IMR-90 (cell line): ENCODE measurements around the gene RAF1. TPM values are rescaled to one million over a fixed set of nuclear protein-coding genes. Genes with fewer than 3 reads are reported as not detected.

Source experiments
- ATAC-seq: fragments of 200-7000 bp; cut with Tn5 transposase; 2 replicates; pipeline ENCODE4 v1.9.1; 2020; ENCODE audit warnings: low read depth, mild to moderate bottlenecking, moderate library complexity
- BruUV-seq: library from RNA; stranded (reverse); fragments of 400-500 nt; replicated peaks from 2 replicates; lab custom pipeline; 2021; lab: Mats Ljungman, UMichigan
- CTCF ChIA-PET: fragments of 300-600 bp; formaldehyde crosslinking; extraction: SDS; loops from one replicate; lab custom pipeline; 2021; ENCODE audit warnings: antibody characterized with exemption; lab: Yijun Ruan, JAX
- POLR2A ChIA-PET: fragments of 300-600 bp; sonication (Branson Sonifier 250); formaldehyde crosslinking; loops from one replicate; lab custom pipeline; 2022; ENCODE audit warnings: antibody characterized with exemption; ENCODE audit not compliant: unreplicated experiment; lab: Charles Lee
- DNase-seq: peaks from one replicate; pipeline ENCODE4 v3.0.0; 2013
- H2AFZ ChIP-seq: replicated peaks from 2 replicates; pipeline ENCODE3; 2013; ENCODE audit warnings: low read length, mild to moderate bottlenecking; ENCODE audit not compliant: poor library complexity
- H2AK5ac ChIP-seq: 2 replicates; pipeline ENCODE4 v1.6.1; 2013; ENCODE audit warnings: low read depth, low read length, inconsistent platforms
- H2AK9ac ChIP-seq: replicated peaks from 2 replicates; pipeline ENCODE3; 2013; ENCODE audit warnings: mild to moderate bottlenecking, low read depth, low read length, moderate library complexity; ENCODE audit not compliant: poor library complexity
- H2BK120ac ChIP-seq: 2 replicates; pipeline ENCODE4 v1.6.1; 2013; ENCODE audit warnings: low read depth, low read length, inconsistent platforms
- H2BK15ac ChIP-seq: 3 replicates; pipeline ENCODE4 v1.6.1; 2013; ENCODE audit warnings: low read depth, low read length, inconsistent platforms
- H2BK20ac ChIP-seq: 2 replicates; pipeline ENCODE4 v1.6.1; 2013; ENCODE audit warnings: low read depth, mild to moderate bottlenecking, inconsistent platforms, low read length, moderate library complexity
- H2BK5ac ChIP-seq: 2 replicates; pipeline ENCODE4 v1.6.1; 2013; ENCODE audit warnings: mild to moderate bottlenecking, low read depth, low read length, inconsistent platforms; ENCODE audit not compliant: poor library complexity, severe bottlenecking
- H3K14ac ChIP-seq: replicated peaks from 2 replicates; pipeline ENCODE4 v1.6.1; 2013; ENCODE audit warnings: low read depth, low read length, inconsistent platforms
- H3K18ac ChIP-seq: 2 replicates; pipeline ENCODE4 v1.6.1; 2013; ENCODE audit warnings: low read depth, low read length, control low read depth
- H3K23ac ChIP-seq: 2 replicates; pipeline ENCODE4 v1.6.1; 2013; ENCODE audit warnings: low read depth, low read length, inconsistent platforms
- H3K27ac ChIP-seq: 2 replicates; pipeline ENCODE4 v1.5.1; 2013; ENCODE audit warnings: mild to moderate bottlenecking, control low read depth, low read length; ENCODE audit not compliant: insufficient read depth
- H3K27me3 ChIP-seq: 2 replicates; pipeline ENCODE4 v1.6.1; 2013; ENCODE audit warnings: low read length; ENCODE audit not compliant: control insufficient read depth, insufficient read depth
- H3K36me3 ChIP-seq: 2 replicates; pipeline ENCODE4 v1.6.1; 2013; ENCODE audit warnings: low read length, mixed read lengths; ENCODE audit not compliant: control insufficient read depth, insufficient read depth
- H3K4ac ChIP-seq: 2 replicates; pipeline ENCODE4 v1.6.1; 2013; ENCODE audit warnings: low read depth, low read length, inconsistent platforms
- H3K4me1 ChIP-seq: 2 replicates; pipeline ENCODE4 v1.6.1; 2013; ENCODE audit warnings: low read length, mixed read lengths; ENCODE audit not compliant: control insufficient read depth, insufficient read depth
- H3K4me2 ChIP-seq: 2 replicates; pipeline ENCODE4 v1.6.1; 2013; ENCODE audit warnings: low read depth, mild to moderate bottlenecking, control low read depth, low read length, moderate library complexity
- H3K4me3 ChIP-seq: 2 replicates; pipeline ENCODE4 v1.5.1; 2013; ENCODE audit warnings: low read depth, mild to moderate bottlenecking, control low read depth, low read length, moderate library complexity; ENCODE audit not compliant: insufficient read depth
- H3K56ac ChIP-seq: 2 replicates; pipeline ENCODE4 v1.6.1; 2013; ENCODE audit warnings: low read length, inconsistent platforms; ENCODE audit not compliant: insufficient read depth; ENCODE audit errors: extremely low read depth
- H3K79me1 ChIP-seq, 2 experiments: 2 replicates each; pipeline ENCODE4 v1.6.1; 2013; ENCODE audit warnings: low read length in 2 of 2, inconsistent platforms in 1 of 2, low read depth in 1 of 2
- H3K9ac ChIP-seq: 2 replicates; pipeline ENCODE4 v1.6.1; 2013; ENCODE audit warnings: low read depth, low read length, control low read depth
- H3K9me1 ChIP-seq: 2 replicates; pipeline ENCODE4 v1.6.1; 2013; ENCODE audit warnings: low read length, inconsistent platforms; ENCODE audit not compliant: insufficient read depth
- H3K9me3 ChIP-seq: 2 replicates; pipeline ENCODE4 v1.6.1; 2013; ENCODE audit warnings: low read length; ENCODE audit not compliant: control insufficient read depth, insufficient read depth
- H4K20me1 ChIP-seq: 2 replicates; pipeline ENCODE4 v1.6.1; 2013; ENCODE audit warnings: low read length, inconsistent platforms; ENCODE audit not compliant: insufficient read depth
- H4K5ac ChIP-seq: 2 replicates; pipeline ENCODE4 v1.6.1; 2013; ENCODE audit warnings: mild to moderate bottlenecking, low read depth, low read length, control low read depth
- H4K8ac ChIP-seq, 2 experiments: 2 replicates each; pipeline ENCODE4 v1.6.1; 2013; ENCODE audit warnings: low read depth in 2 of 2, low read length in 2 of 2, control low read depth in 1 of 2, inconsistent platforms in 1 of 2
- H4K91ac ChIP-seq: 2 replicates; pipeline ENCODE4 v1.6.1; 2013; ENCODE audit warnings: low read depth, low read length, inconsistent platforms; ENCODE audit not compliant: insufficient read depth
- BHLHE40 ChIP-seq: fragments of 150-350 bp; IDR thresholded peaks from 2 replicates; pipeline ENCODE4 v1.6.1; 2016; ENCODE audit warnings: mild to moderate bottlenecking, low read depth, low read length
- CEBPB ChIP-seq: IDR thresholded peaks from 2 replicates; pipeline ENCODE4 v1.6.1; 2012; ENCODE audit warnings: low read depth, low read length, improper control_type of control experiment
- CHD1 ChIP-seq: IDR thresholded peaks from 2 replicates; pipeline ENCODE4 v1.6.1; 2012; ENCODE audit warnings: low read depth, low read length, improper control_type of control experiment
- CTCF ChIP-seq: conservative IDR thresholded peaks from 2 replicates; pipeline ENCODE4 v1.5.1; 2012; ENCODE audit warnings: mild to moderate bottlenecking, low read depth, low read length, improper control_type of control experiment
- FOS ChIP-seq: fragments of 150-350 bp; IDR thresholded peaks from 2 replicates; pipeline ENCODE4 v1.6.1; 2016; ENCODE audit warnings: low read depth, low read length
- MAFK ChIP-seq: IDR thresholded peaks from 2 replicates; pipeline ENCODE4 v1.6.1; 2012; ENCODE audit warnings: low read depth, low read length, improper control_type of control experiment
- MAZ ChIP-seq: IDR thresholded peaks from 2 replicates; pipeline ENCODE4 v1.6.1; 2012; ENCODE audit warnings: low read depth, mild to moderate bottlenecking, low read length, improper control_type of control experiment, moderate library complexity, borderline replicate concordance
- MXI1 ChIP-seq: IDR thresholded peaks from 2 replicates; pipeline ENCODE4 v1.6.1; 2012; ENCODE audit warnings: low read depth, mild to moderate bottlenecking, low read length, moderate library complexity, borderline replicate concordance
- NFE2L2 ChIP-seq: fragments of 150-350 bp; IDR thresholded peaks from 2 replicates; pipeline ENCODE4 v1.6.1; 2016; ENCODE audit warnings: low read depth, mild to moderate bottlenecking, low read length
- POLR2A ChIP-seq: IDR thresholded peaks from 2 replicates; pipeline ENCODE4 v1.6.1; 2012; ENCODE audit warnings: mild to moderate bottlenecking, low read depth, low read length
- RCOR1 ChIP-seq: IDR thresholded peaks from 2 replicates; pipeline ENCODE4 v1.6.1; 2012; ENCODE audit warnings: mild to moderate bottlenecking, low read length, improper control_type of control experiment; ENCODE audit not compliant: insufficient replicate concordance
- RFX5 ChIP-seq: IDR thresholded peaks from 2 replicates; pipeline ENCODE4 v1.8.0; 2012; ENCODE audit warnings: low read depth, mild to moderate bottlenecking, low read length, moderate library complexity
- WGBS, 2 experiments: methylation state at CpG; one replicate each; pipeline versions ENCODE4 v1.1.5 to v1.1.7; 2013; ENCODE audit warnings: missing lambda C conversion rate in 2 of 2; ENCODE audit not compliant: insufficient read length in 1 of 2; ENCODE audit errors: extremely low coverage in 2 of 2; 5-methylcytosine and 5-hydroxymethylcytosine counted together
- dilution Hi-C: fragments of 300-500 bp; cut with HindIII; formaldehyde crosslinking; loops from one replicate; pipeline ENCODE4 v1.14.3; 2018; ENCODE audit warnings: low sequenced_read_pairs; ENCODE audit not compliant: unreplicated experiment
- in situ Hi-C: fragments of 300-500 bp; cut with MboI; formaldehyde crosslinking; loops from 3 replicates; pipeline ENCODE4 v1.14.3; 2019; ENCODE audit warnings: low sequenced_read_pairs, inconsistent platforms, mixed read lengths
- intact Hi-C: fragments of 100-400 bp; cut with micrococcal nuclease; formaldehyde crosslinking; loops from 2 replicates; pipeline ENCODE4 v1.10.0; 2022
- polyA plus RNA-seq, 3 experiments: library from polyadenylated mRNA; depleted of rRNA; stranded (reverse); fragments of >200 nt; gene quantifications; 2 replicates each; pipeline ENCODE4 v1.2.3, GENCODE V29; 2012; ENCODE audit warnings: low replicate concordance in 1 of 3
- total RNA-seq: library from RNA; depleted of rRNA; stranded (reverse); fragments of >200 nt; gene quantifications from 2 replicates; pipeline ENCODE4 v1.2.3, GENCODE V29; 2012
- TF ChIP-seq, protein P1 (sequence below): fragments of 150-350 bp; IDR thresholded peaks from 2 replicates; pipeline ENCODE4 v1.6.1; 2017; ENCODE audit warnings: mild to moderate bottlenecking, antibody characterized with exemption, low read length, low read depth

Gene RAF1
- total and polyA plus RNA-seq, 2 of the 4 experiments (the other 2 are of a cell fraction) = 115 to 151 TPM

DNA sequence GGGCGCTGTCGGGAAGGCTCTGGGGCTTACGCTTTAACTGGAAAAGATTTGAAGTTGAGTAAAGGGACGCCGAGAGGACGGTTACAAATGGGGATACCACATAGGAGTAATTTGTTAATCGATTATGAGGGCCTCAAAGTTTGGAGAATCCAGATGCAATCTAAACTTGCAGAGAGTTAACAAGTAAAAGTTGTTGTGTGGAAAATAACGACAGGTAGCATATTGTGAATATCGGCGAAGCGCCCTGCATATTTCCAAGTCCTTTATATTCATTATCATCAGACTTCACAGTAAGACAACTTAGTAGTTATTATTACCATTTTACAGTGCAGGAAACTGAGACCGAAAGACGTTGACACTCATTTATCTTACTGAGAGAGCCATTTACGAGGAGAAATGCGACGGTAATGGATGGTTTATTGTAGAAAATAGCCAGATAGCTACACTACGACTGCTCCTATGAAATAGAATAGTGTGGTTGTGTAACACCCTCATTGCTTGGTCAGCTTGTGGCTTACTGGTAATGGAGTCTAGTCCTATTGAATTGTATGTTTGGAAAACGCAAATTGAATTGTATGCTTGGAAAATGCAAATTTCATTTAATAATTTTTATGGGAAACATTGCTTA is 106.3 kb downstream of the RAF1 start (continued):
- TF ChIP-seq RCOR1 = no peak

GRCh38 chr3:12556690-12557472 is 107.0 kb downstream of the RAF1 start, which contains the start of gene MKRN2:
Gene MKRN2 (plus strand): TSS chr3:12557087. CDS start chr3:12557151, 64 bp downstream.
- no TSS peak for BruUV-seq
- peak within 1 kb of the TSS; percentile 89 to 99 for H4K8ac ChIP-seq
- H3K4me2 ChIP-seq = peak within 1 kb of the TSS; percentile 86
- H2BK15ac ChIP-seq = peak within 1 kb of the TSS; percentile 49; the same call in 1 of the 3 replicates
- peak within 1 kb of the TSS; percentile 87 for H3K9ac ChIP-seq
- peak within 1 kb of the TSS; percentile 88 for H3K56ac ChIP-seq
- H2AK5ac ChIP-seq = 0 out of 2 replicates have a peak within 1 kb of the TSS, but pooled peaks have one; percentile 30
- peak within 1 kb of the TSS; percentile 80 for H4K91ac ChIP-seq
- no peaks in the 10 kb centered on the region for H3K27me3 ChIP-seq
- no peak within 1 kb of the TSS for H2BK20ac ChIP-seq
- peak within 1 kb of the TSS; percentile 97 for H2AFZ ChIP-seq
- DNase-seq (peak; percentile 78), ATAC-seq (peak; percentile 93)
- ChIA-PET CTCF (no interaction called here), POLR2A (no interaction called here)
- no peaks in the 10 kb centered on the region for H3K9me3 ChIP-seq
- H2BK120ac ChIP-seq = peak within 1 kb of the TSS; percentile 69
- peak within 1 kb of the TSS; percentile 62 for H2AK9ac ChIP-seq
- H3K14ac ChIP-seq = peak within 1 kb of the TSS; percentile 87
- H2BK5ac ChIP-seq = peak within 1 kb of the TSS; percentile 77
- 1% methylated on average over 33 of the region's 77 CpGs; no CpG with 5 or more reads in 1 of the 2 experiments for WGBS, 2 experiments
- H3K9me1 ChIP-seq = peaks cover 13% of the 10 kb centered on the region
- peaks cover 47% of the 10 kb centered on the region for H4K20me1 ChIP-seq
- H3K18ac ChIP-seq = peak within 1 kb of the TSS; percentile 35
- dilution Hi-C loops = no loop called here
- H3K27ac ChIP-seq = peak within 1 kb of the TSS; percentile 91
- in situ Hi-C loops = no loop called here
- peaks cover 3 to 40% of the 10 kb centered on the region in 2 experiments; a peak in 2 of 4 replicates for H3K79me1 ChIP-seq
- H4K5ac ChIP-seq = peak within 1 kb of the TSS; percentile 89
- H3K4me3 ChIP-seq = peak within 1 kb of the TSS; percentile 85
- peak within 1 kb of the TSS; percentile 74 for H3K4ac ChIP-seq
- H3K23ac ChIP-seq = peak within 1 kb of the TSS; percentile 89
- H3K36me3 ChIP-seq = no peaks in the 10 kb centered on the region
- intact Hi-C loops = loop anchor here (2.0 to 5.0 kb wide), 3 partner anchors 50 to 365 kb away; no protein-coding TSS in a partner anchor
- H3K4me1 ChIP-seq = peaks cover 5% of the 10 kb centered on the region
- TF ChIP-seq CEBPB (no peak), NFE2L2 (peak; percentile 6; the same call in 1 of the 2 replicates), POLR2A (peak; percentile 93), FOS (no peak), RCOR1 (no peak), MAZ (peak; percentile 90), CTCF (no peak), CHD1 (peak; percentile 77), MXI1 (peak; percentile 88), RFX5 (no peak), BHLHE40 (peak; percentile 52; the same call in 1 of the 2 replicates), MAFK (no peak)
- TF ChIP-seq, protein P1, sequence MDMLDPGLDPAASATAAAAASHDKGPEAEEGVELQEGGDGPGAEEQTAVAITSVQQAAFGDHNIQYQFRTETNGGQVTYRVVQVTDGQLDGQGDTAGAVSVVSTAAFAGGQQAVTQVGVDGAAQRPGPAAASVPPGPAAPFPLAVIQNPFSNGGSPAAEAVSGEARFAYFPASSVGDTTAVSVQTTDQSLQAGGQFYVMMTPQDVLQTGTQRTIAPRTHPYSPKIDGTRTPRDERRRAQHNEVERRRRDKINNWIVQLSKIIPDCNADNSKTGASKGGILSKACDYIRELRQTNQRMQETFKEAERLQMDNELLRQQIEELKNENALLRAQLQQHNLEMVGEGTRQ = peak; percentile 21; the same call in 1 of the 2 replicates
